ENCODE results near the gene KCNMB4.
A peak's percentile ranks its signal among the peaks of the same experiment; 100 is the strongest.

The KCNMB4 gene

GRCh38 chr12:70366581-70367257 lies 629 bp downstream of the KCNMB4 start:
- TF ChIP-seq CTCF (IDR thresholded peaks at IDR 0.05) = no peak
- Histone ChIP-seq H3K4me1 (no peaks in the 10 kb centered on the region), H3K27me3 (ENCODE audit: control insufficient read depth, insufficient read depth, low read length) (no peaks in the 10 kb centered on the region), H3K4me3 (ENCODE audit: low read depth, low read length) (peak overlapping the region; percentile 48), H3K9ac (no peak overlapping the region), H3K36me3 (ENCODE audit: control insufficient read depth, insufficient read depth, low read length) (no peaks in the 10 kb centered on the region), H3K4me2 (ENCODE audit: low read length) (peak overlapping the region; percentile 81), H3K79me2 (no peaks in the 10 kb centered on the region), H2AFZ (peak overlapping the region; percentile 66), H3K27ac (peak overlapping the region; percentile 1), H3K9me3 (ENCODE audit: control insufficient read depth, low read length) (no peaks in the 10 kb centered on the region)

GRCh38 chr12:70367258-70368141 lies 1.4 kb downstream of the KCNMB4 start:
- no peak overlapping the region for H3K9ac ChIP-seq
- TF ChIP-seq CTCF (IDR thresholded peaks at IDR 0.05) = no peak
- H3K4me2 ChIP-seq (ENCODE audit: low read length) = peak overlapping the region; percentile 81
- no peaks in the 10 kb centered on the region for H3K79me2 ChIP-seq
- peak overlapping the region; percentile 1 for H3K27ac ChIP-seq
- no peaks in the 10 kb centered on the region for H3K4me1 ChIP-seq
- no peaks in the 10 kb centered on the region for H3K9me3 ChIP-seq (ENCODE audit: control insufficient read depth, low read length)
- no peaks in the 10 kb centered on the region for H3K36me3 ChIP-seq (ENCODE audit: control insufficient read depth, insufficient read depth, low read length)
- peak overlapping the region; percentile 66 for H2AFZ ChIP-seq
- H3K4me3 ChIP-seq (ENCODE audit: low read depth, low read length) = peak overlapping the region; percentile 48
- H3K27me3 ChIP-seq (ENCODE audit: control insufficient read depth, insufficient read depth, low read length) = no peaks in the 10 kb centered on the region

GRCh38 chr12:70372881-70373280 lies 6.8 kb downstream of the KCNMB4 start:
- no peak for TF ChIP-seq CTCF (IDR thresholded peaks at IDR 0.05)
- no peaks in the 10 kb centered on the region for H3K79me2 ChIP-seq
- H3K4me2 ChIP-seq (ENCODE audit: low read length) = no peak overlapping the region
- no peaks in the 10 kb centered on the region for H3K4me1 ChIP-seq
- H3K9me3 ChIP-seq (ENCODE audit: control insufficient read depth, low read length) = peaks cover 5% of the 10 kb centered on the region
- H2AFZ ChIP-seq = no peak overlapping the region
- H3K4me3 ChIP-seq (ENCODE audit: low read depth, low read length) = no peak overlapping the region
- no peaks in the 10 kb centered on the region for H3K27me3 ChIP-seq (ENCODE audit: control insufficient read depth, insufficient read depth, low read length)
- no peaks in the 10 kb centered on the region for H3K36me3 ChIP-seq (ENCODE audit: control insufficient read depth, insufficient read depth, low read length)
- H3K27ac ChIP-seq = no peak overlapping the region
- H3K9ac ChIP-seq = no peak overlapping the region

GRCh38 chr12:70379846-70380245 lies 13.8 kb downstream of the KCNMB4 start:
- peaks cover 5% of the 10 kb centered on the region for H3K9me3 ChIP-seq (ENCODE audit: control insufficient read depth, low read length)
- no peaks in the 10 kb centered on the region for H3K4me1 ChIP-seq
- H3K9ac ChIP-seq = no peak overlapping the region
- no peaks in the 10 kb centered on the region for H3K79me2 ChIP-seq
- no peaks in the 10 kb centered on the region for H3K36me3 ChIP-seq (ENCODE audit: control insufficient read depth, insufficient read depth, low read length)
- no peak overlapping the region for H3K4me2 ChIP-seq (ENCODE audit: low read length)
- H2AFZ ChIP-seq = no peak overlapping the region
- H3K27ac ChIP-seq = no peak overlapping the region
- no peaks in the 10 kb centered on the region for H3K27me3 ChIP-seq (ENCODE audit: control insufficient read depth, insufficient read depth, low read length)
- H3K4me3 ChIP-seq (ENCODE audit: low read depth, low read length) = no peak overlapping the region
- TF ChIP-seq CTCF (IDR thresholded peaks at IDR 0.05) = no peak

Measured in parathyroid adenoma (tissue), 2 donors.